Loucy (cell line): ENCODE results near the gene DHRS7B.

ENCODE experiments used
- H2AFZ ChIP-seq: fragments of 200-600 bp; sonication (generic); 2 replicates; pipeline ENCODE4 v1.6.0; 2016; ENCODE audit warnings: antibody characterized with exemption, mild to moderate bottlenecking, low read length, moderate library complexity
- H3F3A ChIP-seq: fragments of 200-600 bp; 2 replicates; pipeline ENCODE4 v1.6.0; 2016; ENCODE audit warnings: antibody characterized with exemption, low read depth, mild to moderate bottlenecking
- H3K27me3 ChIP-seq: fragments of 200-600 bp; sonication (generic); 2 replicates; pipeline ENCODE4 v1.6.1; 2014; ENCODE audit warnings: low read length, mild to moderate bottlenecking; ENCODE audit not compliant: insufficient read depth, poor library complexity, severe bottlenecking
- H3K36me3 ChIP-seq: fragments of 200-600 bp; sonication (generic); 2 replicates; pipeline ENCODE4 v1.6.1; 2016; ENCODE audit warnings: low read length; ENCODE audit not compliant: insufficient read depth
- H3K4me1 ChIP-seq: fragments of 200-600 bp; sonication (generic); 2 replicates; pipeline ENCODE4 v1.5.1; 2014; ENCODE audit warnings: low read length, mild to moderate bottlenecking; ENCODE audit not compliant: insufficient read depth, poor library complexity, severe bottlenecking
- H3K4me2 ChIP-seq: fragments of 200-600 bp; sonication (generic); 2 replicates; pipeline ENCODE4 v1.6.0; 2014; ENCODE audit warnings: antibody characterized with exemption, low read length, low read depth, mild to moderate bottlenecking; ENCODE audit not compliant: poor library complexity, severe bottlenecking
- H3K4me3 ChIP-seq: fragments of 200-600 bp; sonication (generic); 2 replicates; pipeline ENCODE4 v1.5.1; 2014; ENCODE audit warnings: low read length, mild to moderate bottlenecking, mixed read lengths; ENCODE audit not compliant: poor library complexity, severe bottlenecking
- H3K79me2 ChIP-seq: fragments of 200-600 bp; sonication (generic); 2 replicates; pipeline ENCODE4 v1.6.1; 2014; ENCODE audit warnings: low read length; ENCODE audit not compliant: insufficient read depth
- H3K9ac ChIP-seq: fragments of 200-600 bp; sonication (generic); 2 replicates; pipeline ENCODE4 v1.6.0; 2014; ENCODE audit warnings: mild to moderate bottlenecking, low read depth, low read length, moderate library complexity; ENCODE audit not compliant: poor library complexity, severe bottlenecking
- H3K9me2 ChIP-seq: fragments of 200-600 bp; sonication (generic); replicated peaks from 2 replicates; pipeline ENCODE4 v1.6.1; 2016; ENCODE audit warnings: low read depth, low read length, mixed read lengths
- H3K9me3 ChIP-seq: fragments of 200-600 bp; sonication (generic); 2 replicates; pipeline ENCODE4 v1.6.1; 2014; ENCODE audit warnings: mild to moderate bottlenecking, antibody characterized with exemption, low read length, low read depth; ENCODE audit not compliant: insufficient read depth
- H4K20me1 ChIP-seq: fragments of 200-600 bp; sonication (generic); 2 replicates; pipeline ENCODE4 v1.6.0; 2014; ENCODE audit warnings: antibody characterized with exemption, low read length, mild to moderate bottlenecking; ENCODE audit not compliant: insufficient read depth, poor library complexity, severe bottlenecking
- CTCF ChIP-seq: fragments of 200-600 bp; sonication (generic); conservative IDR thresholded peaks from 2 replicates; pipeline ENCODE4 v1.5.1; 2014; ENCODE audit warnings: mild to moderate bottlenecking, antibody characterized with exemption, low read length
- EZH2phosphoT487 ChIP-seq: fragments of 200-600 bp; IDR thresholded peaks from 2 replicates; pipeline ENCODE4 v1.6.1; 2018; ENCODE audit warnings: antibody characterized with exemption, mild to moderate bottlenecking, moderate library complexity, borderline replicate concordance

The DHRS7B gene

GRCh38 chr17:21184570-21184969 lies 57.8 kb downstream of the DHRS7B start:
- H3K4me2 ChIP-seq = no peak overlapping the region
- no peak overlapping the region for H2AFZ ChIP-seq
- no peaks in the 10 kb centered on the region for H3K79me2 ChIP-seq
- no peaks in the 10 kb centered on the region for H3K9me2 ChIP-seq
- H3K9me3 ChIP-seq = no peaks in the 10 kb centered on the region
- no peaks in the 10 kb centered on the region for H4K20me1 ChIP-seq
- peaks cover 14% of the 10 kb centered on the region; the same call in 1 of the 2 replicates for H3K36me3 ChIP-seq
- peaks cover 4% of the 10 kb centered on the region for H3K4me1 ChIP-seq
- H3F3A ChIP-seq = no peaks in the 10 kb centered on the region
- no peak for TF ChIP-seq CTCF
- no peak for TF ChIP-seq EZH2phosphoT487
- H3K9ac ChIP-seq = no peak overlapping the region
- no peaks in the 10 kb centered on the region for H3K27me3 ChIP-seq
- no peak overlapping the region for H3K4me3 ChIP-seq

- H3K36me3 ChIP-seq = peaks cover 16% of the 10 kb centered on the region; the same call in 1 of the 2 replicates
- no peaks in the 10 kb centered on the region for H3K9me3 ChIP-seq
- H2AFZ ChIP-seq = no peak overlapping the region
- H3K79me2 ChIP-seq = no peaks in the 10 kb centered on the region
- no peak overlapping the region for H3K4me3 ChIP-seq
- no peak overlapping the region for H3K4me2 ChIP-seq
- no peaks in the 10 kb centered on the region for H3K27me3 ChIP-seq
- no peaks in the 10 kb centered on the region for H4K20me1 ChIP-seq
- H3K4me1 ChIP-seq = peaks cover 4% of the 10 kb centered on the region
- H3K9ac ChIP-seq = no peak overlapping the region
- H3K9me2 ChIP-seq = no peaks in the 10 kb centered on the region
- no peak for TF ChIP-seq CTCF
- no peak for TF ChIP-seq EZH2phosphoT487
- H3F3A ChIP-seq = no peaks in the 10 kb centered on the region
These were observed 58.3 kb downstream of the DHRS7B start for GRCh38 chr17:21185061-21185460.

- Histone ChIP-seq H3K4me1 (peaks cover 4% of the 10 kb centered on the region), H3F3A (no peaks in the 10 kb centered on the region), H3K9me3 (no peaks in the 10 kb centered on the region), H3K36me3 (peaks cover 16% of the 10 kb centered on the region; the same call in 1 of the 2 replicates), H4K20me1 (no peaks in the 10 kb centered on the region), H3K27me3 (no peaks in the 10 kb centered on the region), H3K79me2 (no peaks in the 10 kb centered on the region), H3K4me3 (no peak overlapping the region), H3K9me2 (no peaks in the 10 kb centered on the region), H3K4me2 (no peak overlapping the region), H3K9ac (no peak overlapping the region), H2AFZ (no peak overlapping the region)
- no peak for TF ChIP-seq EZH2phosphoT487
- TF ChIP-seq CTCF = no peak
These were observed 59.8 kb downstream of the DHRS7B start for GRCh38 chr17:21186399-21187187.
